Measurements from ENCODE around the gene PLCB4. TPM values are rescaled to one million over a fixed set of nuclear protein-coding genes. Genes with fewer than 3 reads are reported as not detected.

PLCB4 gene
- total RNA-seq, 2 experiments from 2014 or later, result not detected

DNA sequence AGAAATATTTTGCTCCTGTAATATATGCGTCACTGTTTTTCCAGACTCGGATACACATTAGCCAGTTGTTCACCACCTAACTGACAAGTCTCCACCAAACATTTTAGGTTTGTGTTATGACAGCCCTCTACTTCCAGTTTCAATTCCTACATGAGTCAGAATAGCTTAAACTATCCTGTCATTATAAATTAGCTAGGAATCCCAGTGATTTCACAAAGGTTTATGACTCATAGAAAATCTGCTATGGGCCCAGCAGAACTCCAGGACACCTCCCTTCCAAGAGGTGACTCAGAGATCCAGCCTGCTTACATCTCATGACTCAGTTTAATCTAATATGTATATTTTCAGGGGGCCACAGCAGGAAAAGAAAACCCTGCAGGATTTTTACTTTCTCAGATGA, 17.4 kb upstream of the PLCB4 start:
- H4K20me1 ChIP-seq (ENCODE audit: insufficient read depth, low read length), result no peaks in the 10 kb centered on the region
- ChIA-PET CTCF (ENCODE audit: unreplicated experiment) (no interaction called here), POLR2A (no interaction called here)
- no peaks in the 10 kb centered on the region for H3K79me2 ChIP-seq (ENCODE audit: insufficient read depth, low read depth, low read length)
- no TSS peak for BruUV-seq (replicated peaks)
- H2AFZ ChIP-seq (ENCODE audit: low read length), result no peak overlapping the region
- H3K4me1 ChIP-seq (ENCODE audit: insufficient read depth, low read length, poor library complexity, severe bottlenecking), result no peaks in the 10 kb centered on the region
- no peak overlapping the region for H3K4me2 ChIP-seq (ENCODE audit: low read length)
- intact Hi-C loops (cut with micrococcal nuclease; ENCODE audit: unreplicated experiment), result no loop called here
- H3K4me3 ChIP-seq (ENCODE audit: low read depth, low read length, poor library complexity, severe bottlenecking), result no peak overlapping the region
- TF ChIP-seq, protein P1, sequence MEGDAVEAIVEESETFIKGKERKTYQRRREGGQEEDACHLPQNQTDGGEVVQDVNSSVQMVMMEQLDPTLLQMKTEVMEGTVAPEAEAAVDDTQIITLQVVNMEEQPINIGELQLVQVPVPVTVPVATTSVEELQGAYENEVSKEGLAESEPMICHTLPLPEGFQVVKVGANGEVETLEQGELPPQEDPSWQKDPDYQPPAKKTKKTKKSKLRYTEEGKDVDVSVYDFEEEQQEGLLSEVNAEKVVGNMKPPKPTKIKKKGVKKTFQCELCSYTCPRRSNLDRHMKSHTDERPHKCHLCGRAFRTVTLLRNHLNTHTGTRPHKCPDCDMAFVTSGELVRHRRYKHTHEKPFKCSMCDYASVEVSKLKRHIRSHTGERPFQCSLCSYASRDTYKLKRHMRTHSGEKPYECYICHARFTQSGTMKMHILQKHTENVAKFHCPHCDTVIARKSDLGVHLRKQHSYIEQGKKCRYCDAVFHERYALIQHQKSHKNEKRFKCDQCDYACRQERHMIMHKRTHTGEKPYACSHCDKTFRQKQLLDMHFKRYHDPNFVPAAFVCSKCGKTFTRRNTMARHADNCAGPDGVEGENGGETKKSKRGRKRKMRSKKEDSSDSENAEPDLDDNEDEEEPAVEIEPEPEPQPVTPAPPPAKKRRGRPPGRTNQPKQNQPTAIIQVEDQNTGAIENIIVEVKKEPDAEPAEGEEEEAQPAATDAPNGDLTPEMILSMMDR (conservative IDR thresholded peaks at IDR 0.05; ENCODE audit: low read length), result no peak
- TF ChIP-seq EZH2phosphoT487 (IDR thresholded peaks at IDR 0.05; ENCODE audit: borderline replicate concordance, low read depth, low read length), result no peak
- no peak overlapping the region for H3K27ac ChIP-seq (ENCODE audit: low read depth, low read length, poor library complexity, severe bottlenecking)
- H3K9me2 ChIP-seq (ENCODE audit: insufficient read depth, low read length), result no peaks in the 10 kb centered on the region
- H3K36me3 ChIP-seq (ENCODE audit: insufficient read depth, low read length), result no peaks in the 10 kb centered on the region
- no peak for DNase-seq (ENCODE audit: low spot score)
- H3K9me3 ChIP-seq (ENCODE audit: low read length), result no peaks in the 10 kb centered on the region

DNA sequence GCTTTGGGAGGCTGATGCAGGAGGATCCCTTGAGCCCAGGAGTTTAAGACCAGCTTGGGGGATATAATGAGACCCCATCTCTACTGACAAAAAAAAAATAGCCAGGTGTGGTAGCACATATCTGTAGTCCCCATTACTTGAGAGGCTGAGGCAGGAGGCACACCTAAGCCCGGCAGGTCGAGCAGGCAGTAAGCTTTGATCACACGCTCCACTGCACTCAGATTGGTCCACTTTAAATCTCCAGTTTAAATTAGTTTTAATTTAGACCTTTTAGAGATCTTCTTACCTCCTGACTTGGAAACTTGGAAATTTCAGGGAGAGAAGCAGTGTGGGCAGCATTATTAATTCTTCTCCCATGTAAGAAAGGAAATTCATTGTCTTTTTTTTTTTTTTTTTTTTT, 16.8 kb upstream of the PLCB4 start:
- no peak for DNase-seq (ENCODE audit: low spot score)
- no peaks in the 10 kb centered on the region for H3K79me2 ChIP-seq (ENCODE audit: insufficient read depth, low read depth, low read length)
- no peak overlapping the region for H3K27ac ChIP-seq (ENCODE audit: low read depth, low read length, poor library complexity, severe bottlenecking)
- no peaks in the 10 kb centered on the region for H3K9me2 ChIP-seq (ENCODE audit: insufficient read depth, low read length)
- no peaks in the 10 kb centered on the region for H3K36me3 ChIP-seq (ENCODE audit: insufficient read depth, low read length)
- no peak overlapping the region for H3K4me3 ChIP-seq (ENCODE audit: low read depth, low read length, poor library complexity, severe bottlenecking)
- no peaks in the 10 kb centered on the region for H3K4me1 ChIP-seq (ENCODE audit: insufficient read depth, low read length, poor library complexity, severe bottlenecking)
- H2AFZ ChIP-seq (ENCODE audit: low read length), result no peak overlapping the region
- H3K4me2 ChIP-seq (ENCODE audit: low read length), result no peak overlapping the region
- POLR2A ChIA-PET, result no interaction called here
- TF ChIP-seq, protein P1 (conservative IDR thresholded peaks at IDR 0.05; ENCODE audit: low read length), result no peak
- TF ChIP-seq EZH2phosphoT487 (IDR thresholded peaks at IDR 0.05; ENCODE audit: borderline replicate concordance, low read depth, low read length), result no peak
- intact Hi-C loops (cut with micrococcal nuclease; ENCODE audit: unreplicated experiment), result no loop called here
- no TSS peak for BruUV-seq (replicated peaks)
- CTCF ChIA-PET (ENCODE audit: unreplicated experiment), result no interaction called here
- no peaks in the 10 kb centered on the region for H3K9me3 ChIP-seq (ENCODE audit: low read length)
- H4K20me1 ChIP-seq (ENCODE audit: insufficient read depth, low read length), result no peaks in the 10 kb centered on the region

DNA sequence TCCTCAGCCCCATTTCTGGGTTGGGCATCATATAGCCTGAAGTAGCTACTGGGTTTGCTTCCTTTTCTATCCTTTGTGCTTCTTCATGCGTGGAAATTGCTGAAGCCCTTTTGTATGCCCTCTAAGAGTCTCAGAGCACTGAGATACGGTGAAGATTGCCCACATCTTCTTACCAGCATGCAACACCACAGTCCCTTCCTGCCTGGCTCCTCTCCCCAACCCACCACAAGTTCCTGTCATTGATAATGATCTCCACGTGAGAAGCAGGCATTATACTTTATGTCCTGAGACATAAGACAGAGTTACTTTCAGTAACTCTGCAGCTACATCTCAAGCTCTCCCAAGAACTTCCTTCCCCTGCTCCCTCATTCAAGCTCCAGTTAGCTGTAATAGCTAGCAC, 15.8 kb upstream of the PLCB4 start:
- CTCF ChIA-PET (ENCODE audit: unreplicated experiment), result no interaction called here
- no peaks in the 10 kb centered on the region for H3K36me3 ChIP-seq (ENCODE audit: insufficient read depth, low read length)
- no peak overlapping the region for H3K27ac ChIP-seq (ENCODE audit: low read depth, low read length, poor library complexity, severe bottlenecking)
- no peaks in the 10 kb centered on the region for H3K9me3 ChIP-seq (ENCODE audit: low read length)
- POLR2A ChIA-PET, result no interaction called here
- H3K9me2 ChIP-seq (ENCODE audit: insufficient read depth, low read length), result no peaks in the 10 kb centered on the region
- H3K4me3 ChIP-seq (ENCODE audit: low read depth, low read length, poor library complexity, severe bottlenecking), result no peak overlapping the region
- no peak for DNase-seq (ENCODE audit: low spot score)
- no peak overlapping the region for H2AFZ ChIP-seq (ENCODE audit: low read length)
- no peaks in the 10 kb centered on the region for H3K79me2 ChIP-seq (ENCODE audit: insufficient read depth, low read depth, low read length)
- H4K20me1 ChIP-seq (ENCODE audit: insufficient read depth, low read length), result no peaks in the 10 kb centered on the region
- TF ChIP-seq EZH2phosphoT487 (IDR thresholded peaks at IDR 0.05; ENCODE audit: borderline replicate concordance, low read depth, low read length), result no peak
- H3K4me2 ChIP-seq (ENCODE audit: low read length), result no peak overlapping the region
- BruUV-seq (replicated peaks), result no TSS peak
- intact Hi-C loops (cut with micrococcal nuclease; ENCODE audit: unreplicated experiment), result no loop called here
- no peaks in the 10 kb centered on the region for H3K4me1 ChIP-seq (ENCODE audit: insufficient read depth, low read length, poor library complexity, severe bottlenecking)

All from OCI-LY7 (cell line).